GM12878 (cell line): ENCODE data around the gene RABL6.

Experiments used
- CTCF ChIP-seq, 3 experiments: IDR thresholded peaks in 2 of 3; conservative IDR thresholded peaks in 1 of 3; 2 replicates each; pipeline ENCODE4 v1.5.1; 2011; ENCODE audit warnings: low read depth in 3 of 3, low read length in 3 of 3, mild to moderate bottlenecking in 3 of 3, control low read depth in 2 of 3, moderate library complexity in 2 of 3, inconsistent platforms in 1 of 3, mixed read lengths in 1 of 3; ENCODE audit not compliant: control insufficient read depth in 2 of 3, insufficient read depth in 1 of 3; ENCODE audit errors: extremely low read depth in 1 of 3
- GABPA ChIP-seq: IDR thresholded peaks from 2 replicates; pipeline ENCODE4 v1.6.1; 2014; ENCODE audit warnings: antibody characterized with exemption, low read depth, mild to moderate bottlenecking, inconsistent platforms
- MAX ChIP-seq: IDR thresholded peaks from 2 replicates; pipeline ENCODE4 v1.6.1; 2012; ENCODE audit warnings: low read depth, low read length, improper control_type of control experiment
- POLR2A ChIP-seq: IDR thresholded peaks from 2 replicates; pipeline ENCODE4 v1.6.1; 2011; ENCODE audit warnings: low read depth, mild to moderate bottlenecking, low read length

- no peak for TF ChIP-seq GABPA
- TF ChIP-seq MAX, result no peak
- no peak for TF ChIP-seq POLR2A
- TF ChIP-seq CTCF (IDR thresholded peaks at IDR 0.05 in 2 of 3, conservative IDR thresholded peaks at IDR 0.05 in 1 of 3; ENCODE audit: control insufficient read depth in 2 of 3, extremely low read depth in 1 of 3, insufficient read depth in 1 of 3, low read depth in 3 of 3, low read length in 3 of 3), result no peak
Observed at GRCh38 chr9:136794281-136794999, 13.3 kb upstream of the RABL6 start.
